ENCODE results near the gene ROBO3.

The ROBO3 gene

DNA sequence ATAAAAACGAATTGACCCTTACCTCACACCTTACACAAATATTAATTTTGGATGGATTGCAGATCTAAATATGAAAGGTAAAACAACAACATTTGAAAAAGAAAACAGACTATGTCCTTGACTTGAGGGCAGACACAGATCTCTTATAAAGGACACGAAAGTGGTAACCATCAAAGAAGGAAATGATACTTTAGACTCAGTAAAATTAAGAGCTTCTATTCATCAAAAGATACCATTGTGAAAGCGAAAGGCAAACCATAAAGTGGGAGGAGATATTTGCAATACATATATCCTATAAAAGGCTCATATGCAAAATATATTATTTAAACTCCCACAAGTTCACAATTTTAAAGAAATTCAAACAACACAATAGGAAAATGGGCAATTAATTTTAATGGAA is 65.6 kb downstream of the ROBO3 start:
- no peak overlapping the region for H3K9ac ChIP-seq (ENCODE audit: low read depth, low read length)
- WGBS, result no CpG with 5 or more reads among the region's 3 CpGs
- no peaks in the 10 kb centered on the region for H3K36me3 ChIP-seq (ENCODE audit: insufficient read depth, low read length)
- H3K4me1 ChIP-seq (ENCODE audit: insufficient read depth, low read length), result no peaks in the 10 kb centered on the region
- H3K27ac ChIP-seq (ENCODE audit: low read depth, low read length), result no peak overlapping the region
- H3K27me3 ChIP-seq (ENCODE audit: insufficient read depth, low read length), result peaks cover 23% of the 10 kb centered on the region
- H3K9me3 ChIP-seq (ENCODE audit: insufficient read depth, low read depth, low read length), result no peaks in the 10 kb centered on the region
- no peak overlapping the region for H3K4me3 ChIP-seq (ENCODE audit: low read length)

All from HUES64 (cell line).